Body of pancreas (tissue), 4 donors: ENCODE results near the gene ZWILCH.

Experiments used
- POLR2A ChIP-seq, 3 donors: fragments of 450-650 bp; IDR thresholded peaks; one replicate each; pipeline ENCODE4 v1.6.1; 2016; ENCODE audit warnings: antibody characterized with exemption in 3 of 3, mild to moderate bottlenecking in 2 of 3
- TF ChIP-seq, protein P1 (sequence below), 7 experiments: fragments of 450-650 bp in 4 of 7; fragments of 200-600 bp in 3 of 7; sonication (generic) in 3 of 7; IDR thresholded peaks; one replicate each; pipeline ENCODE4 v1.5.1; 2016 to 2019; ENCODE audit warnings: antibody characterized with exemption in 7 of 7

DNA sequence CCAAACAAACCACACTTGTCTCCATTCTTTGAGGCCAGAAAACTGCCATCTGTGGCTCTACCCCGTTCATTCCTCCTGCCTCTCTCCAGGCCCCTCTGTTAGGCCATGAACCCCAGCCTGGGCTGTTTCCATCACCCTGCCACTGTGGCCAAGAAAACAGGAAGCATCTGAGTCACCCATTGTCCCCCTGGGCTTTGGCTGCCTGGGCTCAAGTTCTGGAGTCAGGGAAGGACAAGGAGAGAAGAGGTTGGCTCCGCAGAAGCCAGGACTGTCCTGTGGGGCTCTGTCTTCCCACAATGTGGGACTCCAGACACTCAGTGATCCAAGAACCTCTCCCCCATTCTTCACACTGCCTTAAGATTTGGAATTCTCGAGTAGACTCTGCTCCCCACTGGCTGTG is 75.5 kb downstream of the ZWILCH start:
- TF ChIP-seq, protein P1, sequence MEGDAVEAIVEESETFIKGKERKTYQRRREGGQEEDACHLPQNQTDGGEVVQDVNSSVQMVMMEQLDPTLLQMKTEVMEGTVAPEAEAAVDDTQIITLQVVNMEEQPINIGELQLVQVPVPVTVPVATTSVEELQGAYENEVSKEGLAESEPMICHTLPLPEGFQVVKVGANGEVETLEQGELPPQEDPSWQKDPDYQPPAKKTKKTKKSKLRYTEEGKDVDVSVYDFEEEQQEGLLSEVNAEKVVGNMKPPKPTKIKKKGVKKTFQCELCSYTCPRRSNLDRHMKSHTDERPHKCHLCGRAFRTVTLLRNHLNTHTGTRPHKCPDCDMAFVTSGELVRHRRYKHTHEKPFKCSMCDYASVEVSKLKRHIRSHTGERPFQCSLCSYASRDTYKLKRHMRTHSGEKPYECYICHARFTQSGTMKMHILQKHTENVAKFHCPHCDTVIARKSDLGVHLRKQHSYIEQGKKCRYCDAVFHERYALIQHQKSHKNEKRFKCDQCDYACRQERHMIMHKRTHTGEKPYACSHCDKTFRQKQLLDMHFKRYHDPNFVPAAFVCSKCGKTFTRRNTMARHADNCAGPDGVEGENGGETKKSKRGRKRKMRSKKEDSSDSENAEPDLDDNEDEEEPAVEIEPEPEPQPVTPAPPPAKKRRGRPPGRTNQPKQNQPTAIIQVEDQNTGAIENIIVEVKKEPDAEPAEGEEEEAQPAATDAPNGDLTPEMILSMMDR (IDR thresholded peaks at IDR 0.05), result no peak
- no peak for TF ChIP-seq POLR2A (IDR thresholded peaks at IDR 0.05)
